IMR-90 (cell line): ENCODE results near the gene SEMA5A. TPM values are rescaled to one million over a fixed set of nuclear protein-coding genes. Genes with fewer than 3 reads are reported as not detected.

Experiments
- ATAC-seq: fragments of 200-7000 bp; cut with Tn5 transposase; 2 replicates; pipeline ENCODE4 v1.9.1; 2020; ENCODE audit warnings: low read depth, mild to moderate bottlenecking, moderate library complexity
- BruUV-seq: library from RNA; stranded (reverse); fragments of 400-500 nt; replicated peaks from 2 replicates; lab custom pipeline; 2021; lab: Mats Ljungman, UMichigan
- CTCF ChIA-PET: fragments of 300-600 bp; formaldehyde crosslinking; extraction: SDS; loops from one replicate; lab custom pipeline; 2021; ENCODE audit warnings: antibody characterized with exemption; lab: Yijun Ruan, JAX
- POLR2A ChIA-PET: fragments of 300-600 bp; sonication (Branson Sonifier 250); formaldehyde crosslinking; loops from one replicate; lab custom pipeline; 2022; ENCODE audit warnings: antibody characterized with exemption; ENCODE audit not compliant: unreplicated experiment; lab: Charles Lee
- DNase-seq: peaks from one replicate; pipeline ENCODE4 v3.0.0; 2013
- H2AFZ ChIP-seq: replicated peaks from 2 replicates; pipeline ENCODE3; 2013; ENCODE audit warnings: low read length, mild to moderate bottlenecking; ENCODE audit not compliant: poor library complexity
- H2AK5ac ChIP-seq: 2 replicates; pipeline ENCODE4 v1.6.1; 2013; ENCODE audit warnings: low read depth, low read length, inconsistent platforms
- H2AK9ac ChIP-seq: replicated peaks from 2 replicates; pipeline ENCODE3; 2013; ENCODE audit warnings: mild to moderate bottlenecking, low read depth, low read length, moderate library complexity; ENCODE audit not compliant: poor library complexity
- H2BK120ac ChIP-seq: 2 replicates; pipeline ENCODE4 v1.6.1; 2013; ENCODE audit warnings: low read depth, low read length, inconsistent platforms
- H2BK15ac ChIP-seq: 3 replicates; pipeline ENCODE4 v1.6.1; 2013; ENCODE audit warnings: low read depth, low read length, inconsistent platforms
- H2BK20ac ChIP-seq: 2 replicates; pipeline ENCODE4 v1.6.1; 2013; ENCODE audit warnings: low read depth, mild to moderate bottlenecking, inconsistent platforms, low read length, moderate library complexity
- H2BK5ac ChIP-seq: 2 replicates; pipeline ENCODE4 v1.6.1; 2013; ENCODE audit warnings: mild to moderate bottlenecking, low read depth, low read length, inconsistent platforms; ENCODE audit not compliant: poor library complexity, severe bottlenecking
- H3K14ac ChIP-seq: replicated peaks from 2 replicates; pipeline ENCODE4 v1.6.1; 2013; ENCODE audit warnings: low read depth, low read length, inconsistent platforms
- H3K18ac ChIP-seq: 2 replicates; pipeline ENCODE4 v1.6.1; 2013; ENCODE audit warnings: low read depth, low read length, control low read depth
- H3K23ac ChIP-seq: 2 replicates; pipeline ENCODE4 v1.6.1; 2013; ENCODE audit warnings: low read depth, low read length, inconsistent platforms
- H3K27ac ChIP-seq: 2 replicates; pipeline ENCODE4 v1.5.1; 2013; ENCODE audit warnings: mild to moderate bottlenecking, control low read depth, low read length; ENCODE audit not compliant: insufficient read depth
- H3K27me3 ChIP-seq: 2 replicates; pipeline ENCODE4 v1.6.1; 2013; ENCODE audit warnings: low read length; ENCODE audit not compliant: control insufficient read depth, insufficient read depth
- H3K36me3 ChIP-seq: 2 replicates; pipeline ENCODE4 v1.6.1; 2013; ENCODE audit warnings: low read length, mixed read lengths; ENCODE audit not compliant: control insufficient read depth, insufficient read depth
- H3K4ac ChIP-seq: 2 replicates; pipeline ENCODE4 v1.6.1; 2013; ENCODE audit warnings: low read depth, low read length, inconsistent platforms
- H3K4me1 ChIP-seq: 2 replicates; pipeline ENCODE4 v1.6.1; 2013; ENCODE audit warnings: low read length, mixed read lengths; ENCODE audit not compliant: control insufficient read depth, insufficient read depth
- H3K4me2 ChIP-seq: 2 replicates; pipeline ENCODE4 v1.6.1; 2013; ENCODE audit warnings: low read depth, mild to moderate bottlenecking, control low read depth, low read length, moderate library complexity
- H3K4me3 ChIP-seq: 2 replicates; pipeline ENCODE4 v1.5.1; 2013; ENCODE audit warnings: low read depth, mild to moderate bottlenecking, control low read depth, low read length, moderate library complexity; ENCODE audit not compliant: insufficient read depth
- H3K56ac ChIP-seq: 2 replicates; pipeline ENCODE4 v1.6.1; 2013; ENCODE audit warnings: low read length, inconsistent platforms; ENCODE audit not compliant: insufficient read depth; ENCODE audit errors: extremely low read depth
- H3K79me1 ChIP-seq, 2 experiments: 2 replicates each; pipeline ENCODE4 v1.6.1; 2013; ENCODE audit warnings: low read length in 2 of 2, inconsistent platforms in 1 of 2, low read depth in 1 of 2
- H3K9ac ChIP-seq: 2 replicates; pipeline ENCODE4 v1.6.1; 2013; ENCODE audit warnings: low read depth, low read length, control low read depth
- H3K9me1 ChIP-seq: 2 replicates; pipeline ENCODE4 v1.6.1; 2013; ENCODE audit warnings: low read length, inconsistent platforms; ENCODE audit not compliant: insufficient read depth
- H3K9me3 ChIP-seq: 2 replicates; pipeline ENCODE4 v1.6.1; 2013; ENCODE audit warnings: low read length; ENCODE audit not compliant: control insufficient read depth, insufficient read depth
- H4K20me1 ChIP-seq: 2 replicates; pipeline ENCODE4 v1.6.1; 2013; ENCODE audit warnings: low read length, inconsistent platforms; ENCODE audit not compliant: insufficient read depth
- H4K5ac ChIP-seq: 2 replicates; pipeline ENCODE4 v1.6.1; 2013; ENCODE audit warnings: mild to moderate bottlenecking, low read depth, low read length, control low read depth
- H4K8ac ChIP-seq, 2 experiments: 2 replicates each; pipeline ENCODE4 v1.6.1; 2013; ENCODE audit warnings: low read depth in 2 of 2, low read length in 2 of 2, control low read depth in 1 of 2, inconsistent platforms in 1 of 2
- H4K91ac ChIP-seq: 2 replicates; pipeline ENCODE4 v1.6.1; 2013; ENCODE audit warnings: low read depth, low read length, inconsistent platforms; ENCODE audit not compliant: insufficient read depth
- FOS ChIP-seq: fragments of 150-350 bp; IDR thresholded peaks from 2 replicates; pipeline ENCODE4 v1.6.1; 2016; ENCODE audit warnings: low read depth, low read length
- MXI1 ChIP-seq: IDR thresholded peaks from 2 replicates; pipeline ENCODE4 v1.6.1; 2012; ENCODE audit warnings: low read depth, mild to moderate bottlenecking, low read length, moderate library complexity, borderline replicate concordance
- NFE2L2 ChIP-seq: fragments of 150-350 bp; IDR thresholded peaks from 2 replicates; pipeline ENCODE4 v1.6.1; 2016; ENCODE audit warnings: low read depth, mild to moderate bottlenecking, low read length
- RAD21 ChIP-seq: IDR thresholded peaks from 2 replicates; pipeline ENCODE4 v1.6.1; 2012; ENCODE audit warnings: low read length, improper control_type of control experiment
- RFX5 ChIP-seq: IDR thresholded peaks from 2 replicates; pipeline ENCODE4 v1.8.0; 2012; ENCODE audit warnings: low read depth, mild to moderate bottlenecking, low read length, moderate library complexity
- WGBS, 2 experiments: methylation state at CpG; one replicate each; pipeline versions ENCODE4 v1.1.5 to v1.1.7; 2013; ENCODE audit warnings: missing lambda C conversion rate in 2 of 2; ENCODE audit not compliant: insufficient read length in 1 of 2; ENCODE audit errors: extremely low coverage in 2 of 2; 5-methylcytosine and 5-hydroxymethylcytosine counted together
- dilution Hi-C: fragments of 300-500 bp; cut with HindIII; formaldehyde crosslinking; loops from one replicate; pipeline ENCODE4 v1.14.3; 2018; ENCODE audit warnings: low sequenced_read_pairs; ENCODE audit not compliant: unreplicated experiment
- in situ Hi-C: fragments of 300-500 bp; cut with MboI; formaldehyde crosslinking; loops from 3 replicates; pipeline ENCODE4 v1.14.3; 2019; ENCODE audit warnings: low sequenced_read_pairs, inconsistent platforms, mixed read lengths
- intact Hi-C: fragments of 100-400 bp; cut with micrococcal nuclease; formaldehyde crosslinking; loops from 2 replicates; pipeline ENCODE4 v1.10.0; 2022
- polyA plus RNA-seq, 3 experiments: library from polyadenylated mRNA; depleted of rRNA; stranded (reverse); fragments of >200 nt; gene quantifications; 2 replicates each; pipeline ENCODE4 v1.2.3, GENCODE V29; 2012; ENCODE audit warnings: low replicate concordance in 1 of 3
- total RNA-seq: library from RNA; depleted of rRNA; stranded (reverse); fragments of >200 nt; gene quantifications from 2 replicates; pipeline ENCODE4 v1.2.3, GENCODE V29; 2012

The SEMA5A gene
- total and polyA plus RNA-seq, 2 of the 4 experiments (the other 2 are of a cell fraction): 8.2 to 9.9 TPM

GRCh38 chr5:9332026-9332425, 213.8 kb downstream of the SEMA5A start:
- no TSS peak for BruUV-seq
- Histone ChIP-seq H4K91ac (no peak overlapping the region), H3K4me1 (no peaks in the 10 kb centered on the region), H4K5ac (no peak overlapping the region), H2BK20ac (no peak overlapping the region), H3K27me3 (no peaks in the 10 kb centered on the region), H2AK5ac (0 out of 2 replicates have a peak overlapping the region, but pooled peaks have one; percentile 8), H3K79me1 (peaks cover 0 to 35% of the 10 kb centered on the region in 2 experiments; a peak in 2 of 4 replicates), H2BK120ac (no peak overlapping the region), H3K18ac (no peak overlapping the region), H2BK5ac (no peak overlapping the region), H2AFZ (no peak overlapping the region), H4K8ac (no peak overlapping the region), H4K20me1 (peaks cover 3% of the 10 kb centered on the region), H3K4ac (no peak overlapping the region), H3K23ac (no peak overlapping the region), H3K9me3 (no peaks in the 10 kb centered on the region), H3K9ac (no peak overlapping the region), H2BK15ac (no peak overlapping the region), H2AK9ac (no peak overlapping the region), H3K9me1 (peaks cover 16% of the 10 kb centered on the region), H3K56ac (no peak overlapping the region), H3K4me3 (no peak overlapping the region), H3K27ac (no peak overlapping the region), H3K36me3 (peaks cover 7% of the 10 kb centered on the region; the same call in 1 of the 2 replicates), H3K4me2 (no peak overlapping the region), H3K14ac (no peak overlapping the region)
- ATAC-seq (no peak), DNase-seq (no peak)
- intact Hi-C loops: no loop called here
- ChIA-PET CTCF (no interaction called here), POLR2A (no interaction called here)
- TF ChIP-seq FOS (no peak), RFX5 (no peak), RAD21 (no peak), MXI1 (no peak), NFE2L2 (no peak)
- in situ Hi-C loops: no loop called here
- dilution Hi-C loops: no loop called here
- WGBS, 2 experiments: 95% methylated on average over 3 of the region's 4 CpGs; no CpG with 5 or more reads in 1 of the 2 experiments
